ENCODE data around the gene RCOR1.
"Not testable (repeated sequence)": the region's sequence is repeated elsewhere in the genome, so short reads cannot be mapped to it uniquely, and the experiment has no call there.

Gene RCOR1

DNA sequence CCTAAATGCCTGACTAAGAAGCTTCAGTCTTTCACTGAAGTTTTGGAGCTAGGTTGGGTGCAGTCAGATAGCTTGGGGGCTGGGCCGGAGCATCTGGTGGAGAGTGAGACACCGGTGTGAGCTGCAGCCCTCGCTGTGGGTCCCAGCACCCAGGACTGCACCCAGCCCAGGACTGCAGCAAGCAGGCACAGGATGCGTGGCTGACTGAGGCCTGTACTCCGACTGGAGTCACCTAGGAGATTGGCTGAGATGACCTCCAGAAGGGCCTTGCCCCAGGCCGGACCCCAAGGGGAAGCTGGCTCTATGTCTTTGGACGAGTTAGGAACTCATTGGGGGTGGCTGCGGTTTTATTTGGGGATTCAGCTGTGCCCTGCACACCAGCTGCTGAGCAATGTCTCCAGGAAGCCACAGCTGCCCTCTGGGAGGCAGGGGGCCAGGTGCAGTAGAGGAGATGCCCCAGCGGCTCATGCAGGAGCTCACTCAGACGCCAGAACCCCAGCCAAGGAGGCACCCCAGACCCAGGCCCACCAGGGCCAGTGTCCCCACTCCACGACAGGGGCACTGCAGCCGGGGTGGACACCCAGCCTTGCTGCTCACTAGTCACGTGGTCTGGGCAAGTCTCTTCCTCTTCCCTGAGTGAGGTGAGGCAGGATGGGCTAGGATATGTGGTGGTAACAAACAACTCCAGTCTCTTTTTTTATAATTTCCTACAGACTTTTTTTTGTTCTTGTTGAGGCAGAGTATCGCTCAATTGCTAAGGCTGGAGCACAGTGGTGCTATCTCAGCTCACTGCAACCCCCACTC, 31.8 kb upstream of the RCOR1 start:
- H3K4me1 Mint-ChIP-seq = peaks cover 9% of the 10 kb centered on the region
- no peak for ATAC-seq
- DNase-seq = no peak
- no peaks in the 10 kb centered on the region for H3K9me3 Mint-ChIP-seq
- H3K27me3 Mint-ChIP-seq = no peaks in the 10 kb centered on the region
- no peak overlapping the region for H3K27ac Mint-ChIP-seq
- no peak overlapping the region for H3K4me3 Mint-ChIP-seq

DNA sequence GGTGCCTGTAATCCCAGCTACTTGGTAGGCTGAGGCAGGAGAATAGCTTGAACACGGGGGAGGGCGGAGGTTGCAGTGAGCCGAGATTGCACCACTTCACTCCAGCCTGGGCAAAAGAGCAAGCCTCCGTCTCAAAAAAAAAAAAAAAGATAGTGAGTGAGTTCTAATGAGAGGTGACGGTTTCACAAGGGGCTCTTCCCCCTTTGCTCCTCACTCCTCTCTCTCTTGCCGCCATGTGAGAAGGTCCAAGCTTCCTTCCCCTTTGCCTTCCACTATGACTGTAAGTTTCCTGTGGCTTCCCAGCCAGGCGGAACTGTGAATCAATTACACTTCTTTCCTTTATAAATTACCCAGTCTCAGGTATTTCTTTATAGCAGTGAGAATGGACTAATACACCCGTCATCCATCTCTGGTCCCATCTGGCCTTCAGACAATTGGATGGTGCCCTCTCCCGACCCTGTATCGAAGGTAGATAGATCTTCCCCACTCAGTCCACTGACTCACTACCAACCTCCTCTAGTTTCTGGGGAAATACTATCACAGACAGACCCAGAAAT, 27.0 kb upstream of the RCOR1 start:
- DNase-seq (no peak), ATAC-seq (peak; percentile 19)
- H3K4me3 Mint-ChIP-seq = no peak overlapping the region
- H3K9me3 Mint-ChIP-seq = no peaks in the 10 kb centered on the region
- H3K4me1 Mint-ChIP-seq = peaks cover 26% of the 10 kb centered on the region
- no peaks in the 10 kb centered on the region for H3K27me3 Mint-ChIP-seq
- no peak overlapping the region for H3K27ac Mint-ChIP-seq

DNA sequence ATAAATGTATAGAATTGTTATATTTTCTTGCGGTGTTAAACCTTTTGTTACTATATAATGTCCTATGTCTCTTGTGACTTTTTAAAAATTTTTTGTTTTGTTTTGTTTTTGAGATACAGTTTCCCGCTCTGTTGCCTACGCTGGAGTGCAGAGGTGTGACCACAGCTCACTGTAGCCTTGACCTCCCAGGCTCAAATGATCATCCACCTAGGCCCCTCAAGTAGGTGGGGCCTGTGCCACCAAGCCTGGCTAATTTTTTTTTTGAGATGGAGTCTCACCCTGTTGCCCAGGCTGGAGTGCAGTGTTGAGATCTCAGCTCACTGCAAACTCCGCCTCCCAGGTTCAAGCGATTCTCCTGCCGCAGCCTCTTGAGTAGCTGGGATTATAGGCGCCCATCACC, 26.5 kb upstream of the RCOR1 start:
- ATAC-seq = no peak

DNA sequence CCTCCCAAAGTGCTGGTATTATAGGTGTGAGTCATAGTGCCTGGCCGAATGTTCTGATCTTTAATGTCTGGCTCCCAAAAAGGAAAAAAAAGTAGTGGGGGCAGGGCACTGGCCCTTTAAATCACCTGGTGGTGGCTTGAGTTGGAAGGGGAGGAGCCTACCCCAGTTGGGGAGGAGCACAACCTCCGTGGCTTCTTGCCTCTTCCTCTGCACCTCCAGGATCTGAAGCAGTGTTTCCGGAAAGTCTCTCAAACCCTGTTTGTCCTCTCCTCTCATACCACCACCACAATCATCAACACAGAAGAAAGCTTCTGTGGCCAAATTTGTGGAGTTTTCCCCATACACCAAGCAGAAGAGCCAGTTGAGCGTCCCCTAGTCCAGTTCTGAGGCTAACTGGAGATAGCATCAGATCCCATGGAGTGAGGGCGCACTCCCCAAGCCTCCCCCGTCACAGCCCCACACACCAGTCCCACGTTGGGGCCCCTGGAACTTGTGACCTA, 24.3 kb upstream of the RCOR1 start:
- no peaks in the 10 kb centered on the region for H3K27me3 Mint-ChIP-seq
- H3K9me3 Mint-ChIP-seq = no peaks in the 10 kb centered on the region
- peak overlapping the region; percentile 85 to 96 for H3K27ac Mint-ChIP-seq
- H3K4me3 Mint-ChIP-seq = peak overlapping the region; percentile 74 to 79
- DNase-seq (peak; percentile 30 to 64), ATAC-seq (peak; percentile 98)
- H3K4me1 Mint-ChIP-seq = peaks cover 21% of the 10 kb centered on the region

More for the DNA sequence above, 26.5 kb upstream of the RCOR1 start:
- peaks cover 20% of the 10 kb centered on the region for H3K4me1 Mint-ChIP-seq
- no peak overlapping the region for H3K4me3 Mint-ChIP-seq
- no peak for DNase-seq
- H3K9me3 Mint-ChIP-seq = no peaks in the 10 kb centered on the region
- no peak overlapping the region for H3K27ac Mint-ChIP-seq
- H3K27me3 Mint-ChIP-seq = no peaks in the 10 kb centered on the region

DNA sequence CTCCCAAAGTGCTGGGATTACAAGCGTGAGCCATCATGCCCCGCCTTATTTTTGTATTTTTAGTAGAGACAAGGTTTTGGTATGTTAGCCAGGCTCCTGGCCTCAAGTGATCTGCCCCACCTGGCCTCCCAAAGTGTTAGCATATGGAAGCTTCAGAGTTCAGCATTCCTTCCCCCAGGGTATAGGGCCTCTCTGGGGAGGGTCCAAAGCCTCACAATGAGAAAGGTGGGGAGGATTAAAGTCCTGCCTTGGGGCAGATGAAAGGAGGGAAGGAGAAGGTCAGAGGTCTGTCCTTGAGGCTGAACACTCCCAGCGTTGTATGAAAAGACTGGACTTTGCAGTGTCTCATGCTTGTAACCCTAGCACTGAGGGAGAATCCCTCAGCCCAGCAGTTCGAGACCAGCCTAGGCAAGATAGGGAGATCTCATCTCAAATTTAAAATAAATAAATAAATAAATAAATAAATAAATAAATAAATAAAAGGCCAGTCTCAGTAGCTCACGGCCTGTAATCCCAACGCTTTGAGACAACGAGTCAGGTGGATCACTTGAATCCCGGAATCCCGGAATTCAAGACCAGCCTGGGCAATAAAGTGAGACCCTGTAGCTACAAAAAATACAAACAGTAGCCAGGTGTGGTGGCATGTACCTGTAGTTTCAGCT, 22.0 kb upstream of the RCOR1 start:
- H3K27me3 Mint-ChIP-seq = no peaks in the 10 kb centered on the region
- ATAC-seq (no peak), DNase-seq (no peak)
- no peaks in the 10 kb centered on the region for H3K9me3 Mint-ChIP-seq
- H3K4me3 Mint-ChIP-seq = no peak overlapping the region
- no peak overlapping the region for H3K27ac Mint-ChIP-seq
- H3K4me1 Mint-ChIP-seq = peaks cover 31% of the 10 kb centered on the region

DNA sequence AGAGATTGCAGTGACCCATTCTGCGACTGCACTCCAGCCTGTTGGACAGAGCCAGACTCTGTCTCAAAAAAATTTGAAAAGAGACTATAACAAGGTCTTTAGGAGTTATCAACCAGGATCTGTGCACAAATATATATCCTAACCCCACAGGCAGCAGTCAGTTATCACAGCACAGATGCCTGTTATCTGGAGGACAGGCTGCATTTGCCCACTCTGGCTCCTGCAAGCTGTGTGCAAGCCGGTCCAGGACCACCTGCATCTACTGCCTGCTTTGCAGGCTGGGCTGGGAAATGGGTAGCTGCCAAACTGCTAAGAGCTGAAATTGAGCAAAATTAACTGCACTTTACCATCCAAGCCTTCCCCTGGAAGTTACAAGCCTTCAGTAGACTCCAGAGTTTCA, 21.4 kb upstream of the RCOR1 start:
- no peak for ATAC-seq
- no peak overlapping the region for H3K27ac Mint-ChIP-seq
- H3K9me3 Mint-ChIP-seq = no peaks in the 10 kb centered on the region
- H3K4me1 Mint-ChIP-seq = peaks cover 27% of the 10 kb centered on the region
- DNase-seq = no peak
- H3K27me3 Mint-ChIP-seq = no peaks in the 10 kb centered on the region
- H3K4me3 Mint-ChIP-seq = no peak overlapping the region

DNA sequence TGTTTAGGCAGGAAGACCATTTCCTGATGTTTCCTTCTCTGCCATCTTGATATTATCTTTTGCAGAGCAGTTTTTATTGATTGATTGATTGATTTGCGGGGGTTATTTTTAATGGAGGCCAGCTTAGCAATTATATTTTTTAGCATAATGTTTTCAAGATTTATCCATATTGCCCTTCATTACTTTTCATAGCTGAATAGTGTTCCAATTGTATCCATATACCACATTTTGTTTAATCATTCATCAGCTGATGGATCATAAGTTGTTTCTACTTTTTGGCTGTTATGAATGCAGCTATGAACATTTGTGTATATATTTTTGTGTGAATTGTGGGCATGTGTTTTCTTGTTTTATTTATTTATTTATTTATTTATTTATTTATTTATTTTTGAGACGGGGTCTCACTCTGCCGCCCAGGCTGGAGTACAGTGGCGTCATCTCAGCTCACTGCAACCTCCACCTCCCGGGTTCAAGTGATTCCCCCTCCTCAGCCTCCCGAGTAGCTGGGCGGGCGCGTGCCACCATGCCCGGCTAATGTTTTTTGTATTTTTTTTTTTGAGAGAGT, 20.9 kb upstream of the RCOR1 start:
- no peaks in the 10 kb centered on the region for H3K9me3 Mint-ChIP-seq
- H3K4me1 Mint-ChIP-seq = peaks cover 27% of the 10 kb centered on the region
- DNase-seq = no peak
- H3K27ac Mint-ChIP-seq = no peak overlapping the region
- no peak for ATAC-seq
- H3K27me3 Mint-ChIP-seq = no peaks in the 10 kb centered on the region
- H3K4me3 Mint-ChIP-seq = no peak overlapping the region

DNA sequence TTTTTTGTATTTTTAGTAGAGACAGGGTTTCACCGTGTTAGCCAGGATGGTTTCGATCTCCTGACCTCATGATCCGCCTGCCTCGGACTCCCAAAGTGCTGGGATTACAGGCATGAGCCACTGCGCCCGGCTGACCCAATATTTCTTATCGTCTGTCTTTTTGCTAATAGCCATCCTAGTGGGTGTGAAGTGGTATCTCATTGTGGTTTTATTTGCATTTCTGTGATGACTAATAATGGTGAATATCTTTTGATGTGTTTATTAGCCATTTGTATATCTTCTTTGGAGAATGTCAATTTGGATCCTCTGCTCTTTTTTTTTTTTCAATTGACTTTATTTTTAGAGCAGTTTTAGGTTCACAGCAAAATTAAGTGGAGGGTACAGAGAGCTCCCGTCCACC, 19.3 kb upstream of the RCOR1 start:
- H3K4me3 Mint-ChIP-seq, ATAC-seq, H3K27ac Mint-ChIP-seq, DNase-seq, H3K9me3 Mint-ChIP-seq, H3K27me3 Mint-ChIP-seq: not testable (repeated sequence)
- H3K4me1 Mint-ChIP-seq = peaks cover 20% of the 10 kb centered on the region

DNA sequence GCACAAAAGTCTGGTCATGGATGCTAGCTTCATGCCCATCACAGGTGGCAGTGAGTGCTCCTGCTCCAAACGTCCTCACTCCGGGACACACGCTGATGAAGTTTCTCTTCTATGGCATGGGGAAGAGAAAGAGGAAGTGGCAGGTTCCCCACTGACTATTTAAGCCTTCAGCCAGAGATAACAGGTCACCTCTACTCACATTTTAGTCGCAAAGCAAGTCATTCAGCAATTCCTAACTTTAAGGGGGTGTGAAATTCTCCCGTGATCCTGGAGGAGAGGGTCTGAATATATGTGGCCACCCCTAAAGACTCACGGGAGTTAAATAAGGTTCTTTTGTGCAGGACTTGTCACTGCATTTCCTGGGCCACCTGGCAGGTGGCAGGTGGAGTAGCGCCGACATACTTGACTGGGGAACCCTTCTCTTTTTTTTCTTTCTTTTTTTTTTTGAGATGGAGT, 18.8 kb upstream of the RCOR1 start:
- no peak for ATAC-seq
- H3K27ac Mint-ChIP-seq = no peak overlapping the region

DNA sequence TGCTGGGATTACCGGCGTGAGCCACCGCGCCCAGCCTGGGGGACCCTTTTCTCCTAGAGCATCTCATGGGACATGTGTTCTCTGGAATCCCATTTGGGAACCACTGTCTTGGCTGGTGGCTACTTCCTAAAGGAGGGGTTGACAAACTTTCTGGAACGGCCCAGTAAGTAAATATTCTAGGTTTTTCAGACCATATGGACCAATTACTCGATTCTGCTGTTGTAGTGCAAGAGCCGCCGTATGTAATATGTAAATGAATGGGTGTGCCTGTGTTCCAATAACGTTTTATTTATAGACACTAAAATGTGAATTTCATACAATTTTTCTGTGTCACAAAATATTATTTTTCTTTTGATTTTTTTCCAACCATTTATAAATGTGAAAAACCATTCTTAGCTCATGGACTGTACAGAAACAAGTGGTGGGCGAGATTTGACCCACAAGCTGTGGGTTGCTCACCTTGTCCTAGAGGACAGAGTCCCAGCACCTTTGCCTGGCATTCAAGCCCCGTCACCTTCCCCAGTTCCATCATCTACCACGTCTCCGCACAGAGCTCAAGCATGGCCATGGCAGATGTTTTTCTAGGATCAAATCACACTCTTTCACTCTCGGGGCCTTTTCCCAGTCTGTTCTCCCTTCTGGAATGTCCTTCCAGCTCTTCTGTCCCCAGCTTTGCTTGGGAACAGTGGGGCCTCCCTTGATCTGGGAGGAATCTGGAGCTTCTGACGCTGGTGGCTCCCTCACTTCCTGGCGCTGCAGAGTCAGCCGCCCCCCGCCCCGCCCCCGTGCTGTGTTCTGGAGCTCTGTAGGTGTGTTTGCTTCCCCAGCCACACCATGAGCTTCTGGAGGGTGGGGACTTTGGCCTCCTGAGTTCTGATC, 17.9 kb upstream of the RCOR1 start:
- Mint-ChIP-seq H3K27ac (no peak overlapping the region), H3K27me3 (no peaks in the 10 kb centered on the region), H3K9me3 (no peaks in the 10 kb centered on the region), H3K4me1 (peaks cover 12% of the 10 kb centered on the region), H3K4me3 (no peak overlapping the region)
- no peak for DNase-seq
- ATAC-seq = no peak

More for the DNA sequence above, 18.8 kb upstream of the RCOR1 start:
- no peaks in the 10 kb centered on the region for H3K27me3 Mint-ChIP-seq
- no peak overlapping the region for H3K4me3 Mint-ChIP-seq
- no peaks in the 10 kb centered on the region for H3K9me3 Mint-ChIP-seq
- H3K4me1 Mint-ChIP-seq = peaks cover 15% of the 10 kb centered on the region
- no peak for DNase-seq

DNA sequence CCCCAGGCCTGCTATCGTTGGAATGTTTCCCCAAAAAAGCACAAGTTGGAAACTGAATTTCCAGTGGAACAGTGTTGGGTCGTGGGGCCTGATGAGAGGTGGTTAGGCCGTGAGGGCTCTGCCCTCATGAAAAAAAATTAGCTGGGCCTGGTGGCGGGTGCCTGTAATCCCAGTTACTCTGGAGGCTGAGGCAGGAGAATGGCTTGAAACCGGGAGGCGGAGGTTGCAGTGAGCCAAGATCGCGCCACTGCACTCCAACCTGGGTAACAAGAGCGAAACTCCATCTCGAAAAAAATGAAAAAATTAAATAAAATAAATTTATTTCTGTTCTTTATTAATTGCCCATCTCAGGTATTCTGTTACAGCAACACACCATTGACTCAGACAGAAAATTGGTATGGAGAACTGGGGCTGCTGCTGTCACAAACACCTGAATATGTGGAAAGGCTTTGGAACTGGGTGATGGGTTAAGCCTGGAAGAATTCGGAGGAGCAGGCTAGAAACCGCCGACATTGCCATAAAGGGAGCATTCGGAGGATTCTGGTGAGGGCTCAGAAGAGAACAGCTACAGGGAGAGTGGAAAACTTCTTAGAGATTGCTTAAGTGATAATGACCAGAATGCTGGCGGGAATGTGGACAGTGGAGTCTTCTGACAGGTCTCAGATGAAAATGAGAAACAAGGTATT, 17.1 kb upstream of the RCOR1 start:
- DNase-seq (no peak), ATAC-seq (no peak)
- H3K4me3 Mint-ChIP-seq = no peak overlapping the region
- no peaks in the 10 kb centered on the region for H3K9me3 Mint-ChIP-seq
- H3K27me3 Mint-ChIP-seq = no peaks in the 10 kb centered on the region
- H3K27ac Mint-ChIP-seq = no peak overlapping the region
- H3K4me1 Mint-ChIP-seq = peaks cover 12% of the 10 kb centered on the region

DNA sequence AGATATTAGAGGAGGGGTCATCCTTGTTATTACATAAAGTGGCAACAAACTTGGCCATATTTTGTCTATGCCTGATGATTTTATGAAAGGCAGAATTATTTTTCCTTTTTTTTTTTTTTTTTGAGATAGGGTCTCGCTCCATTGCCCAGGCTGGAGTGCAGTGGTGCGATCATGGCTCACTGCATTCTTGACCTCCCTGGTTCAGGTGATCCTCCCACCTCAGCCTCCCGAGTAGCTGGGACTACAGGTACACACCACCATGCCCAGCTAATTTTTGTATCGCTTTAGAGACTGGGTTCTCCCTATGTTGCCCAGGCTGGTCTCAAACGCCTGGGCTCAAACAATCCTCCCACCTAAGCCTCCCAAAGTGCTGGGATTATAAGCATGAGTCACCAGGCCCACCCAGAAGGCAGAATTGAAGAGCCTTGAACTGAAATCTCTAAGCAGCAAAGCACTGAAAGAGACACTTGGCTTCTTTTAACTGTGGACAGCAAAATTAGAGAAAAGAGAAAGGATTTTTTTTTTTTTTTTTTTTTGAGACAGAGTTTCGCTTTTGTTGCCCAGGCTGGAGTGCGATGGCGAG, 16.5 kb upstream of the RCOR1 start:
- peak overlapping the region in 1 of 2 donors; percentile 59 for H3K27ac Mint-ChIP-seq

DNA sequence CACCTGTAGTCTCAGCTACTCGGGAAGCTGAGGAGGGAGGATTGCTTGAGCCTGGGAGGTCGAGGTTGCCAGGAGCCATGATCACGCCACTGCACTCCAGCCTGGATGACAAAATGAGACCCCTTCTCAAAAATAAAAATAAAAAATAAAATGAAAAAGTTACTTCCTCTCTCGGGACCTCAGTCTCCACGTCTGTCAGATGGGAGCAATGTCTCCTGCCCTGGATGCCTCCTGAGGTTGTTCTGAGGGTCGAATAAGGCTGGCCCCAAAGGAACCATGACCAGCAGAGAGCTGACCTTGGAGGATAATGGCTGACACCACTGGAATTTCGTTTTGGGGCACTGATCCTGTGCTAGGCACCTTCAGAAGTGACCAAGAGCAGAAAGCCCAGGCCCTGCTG, 13.6 kb upstream of the RCOR1 start:
- Mint-ChIP-seq H3K4me3 (no peak overlapping the region), H3K27me3 (no peaks in the 10 kb centered on the region), H3K27ac (peak overlapping the region; percentile 26 to 51), H3K4me1 (peaks cover 6% of the 10 kb centered on the region), H3K9me3 (no peaks in the 10 kb centered on the region)
- ATAC-seq (no peak), DNase-seq (no peak)

More for the DNA sequence above, 16.5 kb upstream of the RCOR1 start:
- not testable (repeated sequence) for H3K4me3 Mint-ChIP-seq, ATAC-seq, H3K9me3 Mint-ChIP-seq, DNase-seq, H3K27me3 Mint-ChIP-seq
- H3K4me1 Mint-ChIP-seq = peaks cover 12% of the 10 kb centered on the region
